Fibroblast of pulmonary artery (primary cell): ENCODE data around the gene CASZ1.

ENCODE experiments used
- DNase-seq: peaks from one replicate; pipeline ENCODE4 v3.0.0-alpha.2; 2010; ENCODE audit warnings: low read depth
- H3K4me3 ChIP-seq: replicated peaks from 2 replicates; pipeline ENCODE4 v1.5.1; 2011; ENCODE audit warnings: low read depth, mild to moderate bottlenecking, control low read depth, low read length, moderate library complexity
- TF ChIP-seq, protein P1 (sequence below): IDR thresholded peaks from 2 replicates; pipeline ENCODE4 v1.5.1; 2011; ENCODE audit warnings: mild to moderate bottlenecking, control low read depth, low read length, inconsistent platforms; ENCODE audit errors: missing control alignments

The CASZ1 gene

DNA sequence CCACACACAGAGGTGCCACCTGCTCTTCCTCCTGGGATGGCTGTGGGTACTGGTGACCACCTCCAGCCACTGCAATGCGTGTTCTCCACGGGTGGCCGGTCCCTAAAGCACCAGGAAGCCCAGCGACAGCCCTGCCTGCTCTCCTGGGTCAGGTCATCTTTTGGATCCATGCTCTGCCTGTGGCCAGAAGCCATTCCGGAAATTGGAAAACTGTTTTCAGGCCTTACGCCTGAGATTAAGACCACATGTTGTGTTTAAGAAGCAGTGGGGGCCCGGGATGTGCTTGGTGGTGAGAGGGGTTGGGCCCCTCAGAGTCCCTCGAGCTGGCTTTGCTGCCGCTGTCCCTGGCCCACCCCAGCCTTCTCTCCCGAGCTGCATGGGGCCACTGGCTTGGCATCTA, 170.9 kb downstream of the CASZ1 start:
- TF ChIP-seq, protein P1, sequence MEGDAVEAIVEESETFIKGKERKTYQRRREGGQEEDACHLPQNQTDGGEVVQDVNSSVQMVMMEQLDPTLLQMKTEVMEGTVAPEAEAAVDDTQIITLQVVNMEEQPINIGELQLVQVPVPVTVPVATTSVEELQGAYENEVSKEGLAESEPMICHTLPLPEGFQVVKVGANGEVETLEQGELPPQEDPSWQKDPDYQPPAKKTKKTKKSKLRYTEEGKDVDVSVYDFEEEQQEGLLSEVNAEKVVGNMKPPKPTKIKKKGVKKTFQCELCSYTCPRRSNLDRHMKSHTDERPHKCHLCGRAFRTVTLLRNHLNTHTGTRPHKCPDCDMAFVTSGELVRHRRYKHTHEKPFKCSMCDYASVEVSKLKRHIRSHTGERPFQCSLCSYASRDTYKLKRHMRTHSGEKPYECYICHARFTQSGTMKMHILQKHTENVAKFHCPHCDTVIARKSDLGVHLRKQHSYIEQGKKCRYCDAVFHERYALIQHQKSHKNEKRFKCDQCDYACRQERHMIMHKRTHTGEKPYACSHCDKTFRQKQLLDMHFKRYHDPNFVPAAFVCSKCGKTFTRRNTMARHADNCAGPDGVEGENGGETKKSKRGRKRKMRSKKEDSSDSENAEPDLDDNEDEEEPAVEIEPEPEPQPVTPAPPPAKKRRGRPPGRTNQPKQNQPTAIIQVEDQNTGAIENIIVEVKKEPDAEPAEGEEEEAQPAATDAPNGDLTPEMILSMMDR: no peak
- DNase-seq: no peak
- no peak overlapping the region for H3K4me3 ChIP-seq

DNA sequence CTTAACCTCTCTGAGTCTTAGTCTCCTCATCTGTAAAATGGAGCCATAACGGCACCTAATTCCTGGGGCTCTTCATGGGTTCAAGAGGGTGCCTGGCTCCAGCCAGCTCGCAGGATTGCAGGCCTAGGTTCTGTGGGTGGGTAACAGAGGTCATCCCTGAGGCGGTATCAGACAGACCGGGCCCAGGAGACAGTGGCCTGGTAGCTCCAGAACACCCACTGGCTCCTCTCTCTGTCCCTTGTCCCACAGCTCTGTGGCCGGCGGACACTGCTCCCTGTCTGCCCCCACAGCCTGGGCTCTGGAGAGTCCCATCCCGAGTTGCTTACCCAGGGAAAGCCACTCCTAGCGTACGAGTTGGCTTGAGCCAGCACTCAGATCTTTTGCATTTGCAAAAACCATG, 171.4 kb downstream of the CASZ1 start:
- TF ChIP-seq, protein P1: no peak
- no peak for DNase-seq

DNA sequence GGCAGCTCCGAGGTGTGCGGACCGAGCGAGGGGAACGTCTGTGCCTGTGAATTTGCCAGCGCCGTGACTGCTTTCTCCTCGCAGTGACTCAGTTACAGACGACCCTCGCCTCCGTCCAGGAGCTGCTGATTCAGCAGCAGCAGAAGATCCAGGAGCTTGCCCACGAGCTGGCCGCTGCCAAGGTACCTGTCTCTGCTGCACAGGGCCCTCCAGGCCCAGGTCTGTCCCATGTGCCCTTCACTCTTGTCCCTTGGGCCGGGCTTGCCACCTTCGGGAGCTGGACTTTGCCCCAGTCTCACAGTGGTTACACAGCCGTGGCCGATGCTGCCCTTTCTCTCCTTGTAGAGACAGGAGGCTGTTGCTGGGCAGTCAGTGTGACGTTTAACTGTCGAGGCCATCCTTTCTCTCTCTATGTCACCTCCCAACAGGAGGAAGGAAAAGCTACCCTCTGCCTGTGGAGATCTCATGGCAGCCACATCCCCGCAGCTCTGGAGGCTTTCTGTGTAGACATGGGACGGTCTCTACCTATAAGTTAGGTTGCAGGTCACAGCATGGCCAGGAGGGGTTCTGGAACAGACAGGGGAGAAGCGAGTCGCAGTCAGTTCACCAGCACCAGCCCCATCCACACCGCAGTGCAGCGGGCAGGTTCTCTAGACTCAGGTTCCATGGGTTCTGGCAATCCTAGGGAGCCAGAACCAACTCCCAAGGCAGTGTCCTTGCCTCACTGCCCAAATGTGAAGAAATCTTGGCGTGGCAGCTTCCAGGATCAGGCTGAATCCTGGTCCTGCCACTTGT, 172.0 kb downstream of the CASZ1 start:
- DNase-seq: no peak
- TF ChIP-seq, protein P1: no peak
- H3K4me3 ChIP-seq: no peak overlapping the region

More for the DNA sequence above, 171.4 kb downstream of the CASZ1 start:
- H3K4me3 ChIP-seq: no peak overlapping the region

DNA sequence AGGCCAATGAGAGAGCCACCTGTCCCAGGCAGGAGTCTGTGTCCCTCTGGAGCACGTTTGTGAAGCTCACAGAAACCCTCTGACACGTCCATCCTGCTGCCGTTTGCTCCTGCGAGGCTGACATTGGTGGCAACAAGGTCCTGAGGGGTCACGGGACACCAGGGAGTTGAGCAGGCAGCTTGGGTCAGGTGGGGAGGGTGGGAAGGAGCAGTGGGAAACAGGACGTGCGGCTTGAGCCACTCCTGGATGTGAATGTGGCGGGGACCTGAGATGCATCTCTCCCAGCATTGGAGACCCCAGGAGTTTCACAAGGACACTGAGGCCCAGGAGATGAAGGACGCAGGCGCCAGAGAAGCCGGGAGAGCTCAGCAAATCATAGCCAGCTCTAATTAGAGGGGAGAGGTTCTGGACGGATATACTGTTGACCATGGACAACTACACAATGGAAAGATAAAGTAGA, 172.7 kb downstream of the CASZ1 start:
- TF ChIP-seq, protein P1: no peak
- DNase-seq: no peak
- H3K4me3 ChIP-seq: no peak overlapping the region

DNA sequence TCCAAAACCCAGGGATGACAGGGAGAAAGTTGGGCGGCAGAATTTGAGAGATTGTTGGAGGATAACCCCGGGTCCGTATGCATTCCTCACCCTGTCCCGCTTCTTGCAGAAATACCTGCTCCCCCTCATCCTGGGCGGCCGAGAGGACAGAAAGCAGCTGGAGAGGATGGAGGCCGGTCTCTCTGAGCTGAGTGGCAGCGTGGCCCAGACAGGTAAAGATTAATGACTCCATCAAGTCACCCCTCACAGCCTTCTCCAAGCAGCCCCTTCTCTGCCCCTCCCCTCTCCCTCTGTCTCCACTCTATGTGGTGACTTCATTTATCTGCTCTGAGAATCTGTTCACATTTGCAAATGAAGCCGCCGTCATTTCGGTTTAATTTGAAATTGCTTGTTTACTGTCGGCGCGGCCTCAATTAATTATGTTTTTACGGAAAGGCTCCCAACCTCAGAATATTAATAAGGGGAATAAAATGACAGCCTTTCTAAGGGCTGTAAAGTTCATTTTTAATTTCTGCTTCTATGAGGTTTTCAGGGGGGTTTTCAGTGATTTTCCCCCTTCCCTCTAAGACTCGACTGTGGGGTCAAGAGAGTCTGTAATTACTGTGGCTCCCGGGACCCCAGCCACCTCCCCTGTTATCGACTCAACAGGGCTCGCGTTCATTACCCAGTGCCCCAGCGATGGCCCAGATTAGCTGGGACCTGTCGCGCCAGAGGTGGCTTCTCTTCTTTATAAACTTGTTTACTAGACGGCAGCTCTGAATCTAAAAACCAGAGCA, 173.3 kb downstream of the CASZ1 start:
- DNase-seq: no peak
- TF ChIP-seq, protein P1: no peak
- no peak overlapping the region for H3K4me3 ChIP-seq

DNA sequence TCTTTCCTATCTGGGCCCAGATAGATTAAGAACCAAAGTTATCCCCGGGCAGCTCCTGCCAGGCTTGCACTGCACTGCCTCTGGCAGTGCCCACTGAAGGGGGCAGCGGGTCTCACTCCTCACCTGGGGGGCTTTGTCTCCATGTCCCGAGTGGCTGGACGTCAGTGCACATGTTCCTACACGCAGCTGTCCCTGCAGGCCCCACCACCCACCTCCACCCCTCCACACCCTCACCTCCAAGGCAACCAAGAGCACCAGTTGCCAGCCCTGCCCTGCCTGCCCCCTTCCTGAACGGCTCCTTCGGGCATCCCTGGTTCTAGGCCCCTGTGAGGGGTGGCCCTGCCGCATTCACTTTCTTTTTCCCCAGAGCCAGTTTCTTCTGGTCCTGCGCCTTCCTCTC, 174.5 kb downstream of the CASZ1 start:
- TF ChIP-seq, protein P1: no peak
- H3K4me3 ChIP-seq: no peak overlapping the region

More for the DNA sequence above, 174.5 kb downstream of the CASZ1 start:
- no peak for DNase-seq
